GM18519 (cell line): ENCODE measurements around the gene MMP26.
"Not testable (repeated sequence)": the region's sequence is repeated elsewhere in the genome, so short reads cannot be mapped to it uniquely, and the experiment has no call there.

Experiments used
- ATAC-seq: cut with Tn5 transposase; IDR thresholded peaks from one replicate; pipeline ENCODE4 v1.9.1; 2021; ENCODE audit warnings: mild to moderate bottlenecking, moderate library complexity; ENCODE audit not compliant: unreplicated experiment, low FRiP score

The MMP26 gene

GRCh38 chr11:4722616-4723534 lies 18.3 kb downstream of the MMP26 start:
- not testable (repeated sequence) for ATAC-seq

GRCh38 chr11:4727171-4727570 lies 22.6 kb downstream of the MMP26 start:
- no peak for ATAC-seq

GRCh38 chr11:4740735-4741134 lies 36.2 kb downstream of the MMP26 start:
- no peak for ATAC-seq

- no peak for ATAC-seq
These were observed 43.9 kb downstream of the MMP26 start for GRCh38 chr11:4748438-4748837.

GRCh38 chr11:4751201-4751600 lies 46.6 kb downstream of the MMP26 start:
- no peak for ATAC-seq
